CD14-positive monocyte (primary cell): Measurements from ENCODE around the gene TMEM175. TPM values are rescaled to one million over a fixed set of nuclear protein-coding genes. Genes with fewer than 3 reads are reported as not detected.

ENCODE experiments used
- DNase-seq, 3 donors: peaks; one replicate each; pipeline ENCODE4 v3.0.0-alpha.2; 2011 to 2022
- H2AFZ ChIP-seq: 2 replicates; pipeline ENCODE4 v1.6.0; 2012; ENCODE audit warnings: mild to moderate bottlenecking, low read depth, low read length, inconsistent platforms; ENCODE audit not compliant: insufficient read depth, poor library complexity, severe bottlenecking
- H3K27ac ChIP-seq, 2 donors: 1 replicate in 1 of 2; 2 replicates in 1 of 2; pipeline ENCODE4 v1.5.1; 2012 to 2013; ENCODE audit warnings: low read length in 2 of 2, control low read depth in 1 of 2, inconsistent platforms in 1 of 2, low read depth in 1 of 2, mild to moderate bottlenecking in 1 of 2
- H3K27me3 ChIP-seq, 2 donors: one replicate each; pipeline versions ENCODE4 v1.6.0 to v1.6.1; 2011 to 2013; ENCODE audit warnings: low read length in 2 of 2; ENCODE audit not compliant: control insufficient read depth in 2 of 2, insufficient read depth in 2 of 2
- H3K36me3 ChIP-seq, 2 donors: replicated peaks in 1 of 2; 1 replicate in 1 of 2; 2 replicates in 1 of 2; pipeline versions ENCODE4 v1.5.1 to v1.6.1; 2012 to 2013; ENCODE audit warnings: low read length in 2 of 2, control low read depth in 1 of 2, inconsistent platforms in 1 of 2, mild to moderate bottlenecking in 1 of 2; ENCODE audit not compliant: insufficient read depth in 2 of 2, control insufficient read depth in 1 of 2
- H3K4me1 ChIP-seq, 2 donors: 1 replicate in 1 of 2; 2 replicates in 1 of 2; pipeline versions ENCODE4 v1.5.1 to v1.6.1; 2012 to 2013; ENCODE audit warnings: low read length in 2 of 2, control low read depth in 1 of 2, inconsistent platforms in 1 of 2, mild to moderate bottlenecking in 1 of 2, moderate library complexity in 1 of 2; ENCODE audit not compliant: insufficient read depth in 2 of 2, control insufficient read depth in 1 of 2
- H3K4me2 ChIP-seq: replicated peaks from 2 replicates; pipeline ENCODE3; 2012; ENCODE audit warnings: low read length, moderate library complexity, mild to moderate bottlenecking; ENCODE audit not compliant: poor library complexity, severe bottlenecking; ENCODE audit errors: extremely low read depth
- H3K4me3 ChIP-seq, 3 experiments: fragments of 200-600 bp in 1 of 3; sonication (generic) in 1 of 3; replicated peaks in 1 of 3; 1 replicate in 2 of 3; 2 replicates in 1 of 3; pipeline ENCODE4 v1.5.1; 2011 to 2013; ENCODE audit warnings: low read length in 3 of 3, mild to moderate bottlenecking in 3 of 3, control low read depth in 2 of 3, low read depth in 2 of 3, inconsistent platforms in 1 of 3, moderate library complexity in 1 of 3
- H3K79me2 ChIP-seq: 2 replicates; pipeline ENCODE4 v1.6.0; 2012; ENCODE audit warnings: mild to moderate bottlenecking, control low read depth, inconsistent platforms, low read length, moderate library complexity; ENCODE audit not compliant: insufficient read depth
- H3K9ac ChIP-seq: 2 replicates; pipeline ENCODE4 v1.6.0; 2017; ENCODE audit warnings: low read length, mild to moderate bottlenecking; ENCODE audit not compliant: insufficient read depth, poor library complexity, severe bottlenecking
- H3K9me3 ChIP-seq, 2 donors: replicated peaks in 1 of 2; 1 replicate in 1 of 2; 2 replicates in 1 of 2; pipeline versions ENCODE4 v1.5.1 to v1.6.1; 2012 to 2013; ENCODE audit warnings: low read length in 2 of 2, control low read depth in 1 of 2; ENCODE audit not compliant: control insufficient read depth in 1 of 2, insufficient read depth in 1 of 2
- H4K20me1 ChIP-seq: 2 replicates; pipeline ENCODE4 v1.6.0; 2012; ENCODE audit warnings: mild to moderate bottlenecking, low read length, control low read depth, moderate library complexity; ENCODE audit not compliant: insufficient read depth
- H3K27ac Mint-ChIP-seq, 7 donors: one replicate each; pipeline ENCODE4 v1.8.0; 2020; ENCODE audit warnings: mild to moderate bottlenecking in 7 of 7, mixed read lengths in 7 of 7, moderate library complexity in 6 of 7, inconsistent platforms in 2 of 7
- H3K27me3 Mint-ChIP-seq, 3 donors: one replicate each; pipeline ENCODE4 v1.8.0; 2021 to 2022; ENCODE audit warnings: low read depth in 3 of 3, mild to moderate bottlenecking in 3 of 3, mixed read lengths in 3 of 3, moderate library complexity in 3 of 3, inconsistent platforms in 1 of 3
- H3K36me3 Mint-ChIP-seq, 2 donors: one replicate each; pipeline ENCODE4 v1.8.0; 2020; ENCODE audit warnings: mixed read lengths in 2 of 2, inconsistent platforms in 1 of 2, mild to moderate bottlenecking in 1 of 2
- H3K4me1 Mint-ChIP-seq: one replicate; pipeline ENCODE4 v1.8.0; 2020; ENCODE audit warnings: mild to moderate bottlenecking, mixed read lengths
- H3K4me3 Mint-ChIP-seq, 2 donors: one replicate each; pipeline ENCODE4 v1.8.0; 2020; ENCODE audit warnings: mild to moderate bottlenecking in 2 of 2, mixed read lengths in 2 of 2, moderate library complexity in 1 of 2
- H3K9me3 Mint-ChIP-seq, 7 donors: one replicate each; pipeline ENCODE4 v1.8.0; 2020 to 2022; ENCODE audit warnings: mixed read lengths in 7 of 7, mild to moderate bottlenecking in 6 of 7, moderate library complexity in 6 of 7, inconsistent platforms in 2 of 7
- CTCF ChIP-seq: fragments of 200-600 bp; IDR thresholded peaks from one replicate; pipeline ENCODE4 v1.8.0; 2022; ENCODE audit warnings: antibody characterized with exemption, mild to moderate bottlenecking
- WGBS: methylation state at CpG from one replicate; pipeline ENCODE4 v1.1.5; 2013; ENCODE audit warnings: missing lambda C conversion rate; ENCODE audit not compliant: insufficient coverage; 5-methylcytosine and 5-hydroxymethylcytosine counted together
- intact Hi-C, 2 donors: fragments of 100-400 bp; cut with micrococcal nuclease; formaldehyde crosslinking; loops; one replicate each; pipeline versions ENCODE4 v1.15.0 to v1.15.1; 2023
- polyA plus RNA-seq, 3 donors: library from polyadenylated mRNA; depleted of rRNA in 1 of 3; unstranded in 2 of 3; stranded (reverse) in 1 of 3; fragments of 300-500 nt in 2 of 3; fragments of >200 nt in 1 of 3; fragmentation: Illumina TruSeq in 2 of 3; gene quantifications; 1 replicate in 2 of 3; 2 replicates in 1 of 3; pipeline ENCODE4 v1.2.3, GENCODE V29; 2012 to 2021

Gene TMEM175
- polyA plus RNA-seq, 3 donors, result 18.9 to 216 (median 20.7) TPM

GRCh38 chr4:906339-907102, 25.7 kb upstream of the TMEM175 start:
- peaks cover 84 to 98% of the 10 kb centered on the region in 2 donors for H3K36me3 ChIP-seq
- peak overlapping the region in 6 of 7 donors; percentile 35 to 58 (median 40) for H3K27ac Mint-ChIP-seq
- DNase-seq, result no peak
- no peaks in the 10 kb centered on the region for H3K4me1 ChIP-seq
- H3K27ac ChIP-seq, result peak overlapping the region in 1 of 2 donors; percentile 9
- no peaks in the 10 kb centered on the region for H3K27me3 ChIP-seq
- TF ChIP-seq CTCF, result no peak
- H3K36me3 Mint-ChIP-seq, result peaks cover 50 to 92% of the 10 kb centered on the region in 2 donors
- intact Hi-C loops, result no loop called here
- peaks cover 0 to 13% (median 1%) of the 10 kb centered on the region in 7 donors for H3K9me3 Mint-ChIP-seq
- no peak overlapping the region for H3K4me3 Mint-ChIP-seq
- no peak overlapping the region for H3K9ac ChIP-seq
- H3K4me2 ChIP-seq, result no peak overlapping the region
- peaks cover 97% of the 10 kb centered on the region for H4K20me1 ChIP-seq
- 97% methylated on average over 17 of the region's 20 CpGs for WGBS
- peaks cover 73% of the 10 kb centered on the region for H3K79me2 ChIP-seq
- no peaks in the 10 kb centered on the region for H3K27me3 Mint-ChIP-seq
- no peaks in the 10 kb centered on the region for H3K4me1 Mint-ChIP-seq
- H3K4me3 ChIP-seq, result no peak overlapping the region
- H2AFZ ChIP-seq, result no peak overlapping the region
- H3K9me3 ChIP-seq, result peaks cover 0 to 5% of the 10 kb centered on the region in 2 donors

GRCh38 chr4:907103-907400, 25.2 kb upstream of the TMEM175 start:
- H3K36me3 ChIP-seq, result peaks cover 87 to 98% of the 10 kb centered on the region in 2 donors
- 100% methylated on average over 6 of the region's 7 CpGs for WGBS

More at GRCh38 chr4:907103-907400, 25.2 kb upstream of the TMEM175 start:
- H2AFZ ChIP-seq, result no peak overlapping the region
- no peak overlapping the region for H3K4me2 ChIP-seq
- intact Hi-C loops, result no loop called here
- H3K36me3 Mint-ChIP-seq, result peaks cover 55 to 92% of the 10 kb centered on the region in 2 donors
- H4K20me1 ChIP-seq, result peaks cover 97% of the 10 kb centered on the region
- no peak for TF ChIP-seq CTCF
- no peaks in the 10 kb centered on the region for H3K4me1 ChIP-seq
- H3K9me3 Mint-ChIP-seq, result peaks cover 0 to 13% (median 1%) of the 10 kb centered on the region in 7 donors
- no peaks in the 10 kb centered on the region for H3K27me3 ChIP-seq
- no peak for DNase-seq
- H3K4me3 Mint-ChIP-seq, result no peak overlapping the region
- no peak overlapping the region for H3K9ac ChIP-seq
- H3K9me3 ChIP-seq, result peaks cover 0 to 5% of the 10 kb centered on the region in 2 donors
- H3K27ac Mint-ChIP-seq, result peak overlapping the region in 4 of 7 donors; percentile 35 to 58 (median 37)
- H3K27me3 Mint-ChIP-seq, result no peaks in the 10 kb centered on the region
- H3K79me2 ChIP-seq, result peaks cover 75% of the 10 kb centered on the region
- no peak overlapping the region for H3K4me3 ChIP-seq
- H3K27ac ChIP-seq, result no peak overlapping the region
- no peaks in the 10 kb centered on the region for H3K4me1 Mint-ChIP-seq
